Measurements from ENCODE around the gene TAS2R31.

Gene TAS2R31

GRCh38 chr12:11015775-11016430 lies 15.3 kb downstream of the TAS2R31 start:
- TF ChIP-seq ZNF8 (CRISPR knock-in tag; IDR thresholded peaks at IDR 0.05) (no peak), CREB5 (CRISPR knock-in tag; IDR thresholded peaks at IDR 0.05; ENCODE audit: low read depth) (no peak), ZNF565 (CRISPR knock-in tag; conservative IDR thresholded peaks at IDR 0.05; ENCODE audit: low read depth) (no peak), SNAI2 (CRISPR knock-in tag; IDR thresholded peaks at IDR 0.05) (no peak), TCF4 (CRISPR knock-in tag; IDR thresholded peaks at IDR 0.05; ENCODE audit: borderline replicate concordance) (no peak), RARB (CRISPR knock-in tag; IDR thresholded peaks at IDR 0.05) (no peak), CSDC2 (CRISPR knock-in tag; IDR thresholded peaks at IDR 0.05) (no peak), GLIS3 (CRISPR knock-in tag; IDR thresholded peaks at IDR 0.05) (no peak), ZNF70 (CRISPR knock-in tag; IDR thresholded peaks at IDR 0.05) (no peak), OSR1 (CRISPR knock-in tag; IDR thresholded peaks at IDR 0.05) (no peak), TOX (CRISPR knock-in tag; IDR thresholded peaks at IDR 0.05; ENCODE audit: borderline replicate concordance) (no peak), ESRRG (CRISPR knock-in tag; IDR thresholded peaks at IDR 0.05) (no peak), PATZ1 (CRISPR knock-in tag; IDR thresholded peaks at IDR 0.05; ENCODE audit: borderline replicate concordance) (no peak), CSRNP3 (CRISPR knock-in tag; IDR thresholded peaks at IDR 0.05) (no peak)
- no peak for ATAC-seq

GRCh38 chr12:11014234-11014633 lies 17.0 kb downstream of the TAS2R31 start:
- ATAC-seq: peak; percentile 49

More at GRCh38 chr12:11014234-11014633, 17.0 kb downstream of the TAS2R31 start:
- TF ChIP-seq CSDC2 (CRISPR knock-in tag; IDR thresholded peaks at IDR 0.05) (no peak), ZC3H10 (CRISPR knock-in tag; IDR thresholded peaks at IDR 0.05) (no peak), ARNTL (CRISPR knock-in tag; IDR thresholded peaks at IDR 0.05; ENCODE audit: borderline replicate concordance, low read depth) (no peak), OSR1 (CRISPR knock-in tag; IDR thresholded peaks at IDR 0.05) (no peak), TOX (CRISPR knock-in tag; IDR thresholded peaks at IDR 0.05; ENCODE audit: borderline replicate concordance) (no peak), TCF4 (CRISPR knock-in tag; IDR thresholded peaks at IDR 0.05; ENCODE audit: borderline replicate concordance) (no peak), ZFP3 (CRISPR knock-in tag; IDR thresholded peaks at IDR 0.05) (no peak), TSHZ2 (CRISPR knock-in tag; IDR thresholded peaks at IDR 0.05) (no peak), ZNF565 (CRISPR knock-in tag; conservative IDR thresholded peaks at IDR 0.05; ENCODE audit: low read depth) (no peak), CREB5 (CRISPR knock-in tag; IDR thresholded peaks at IDR 0.05; ENCODE audit: low read depth) (no peak), POU6F1 (CRISPR knock-in tag; IDR thresholded peaks at IDR 0.05; ENCODE audit: borderline replicate concordance, low read depth) (no peak), ESRRG (CRISPR knock-in tag; IDR thresholded peaks at IDR 0.05) (no peak), ZNF8 (CRISPR knock-in tag; IDR thresholded peaks at IDR 0.05) (no peak)

Measured in SK-N-SH treated with all-trans-retinoic acid at 6 μM for 48 hours (cell line).